WI38 (cell line): ENCODE results near the gene PIAS3.

Source experiments
- H3K4me3 ChIP-seq: 2 replicates; pipeline ENCODE4 v1.5.1; 2011; ENCODE audit warnings: low read depth, mild to moderate bottlenecking, control low read depth, low read length
- CTCF ChIP-seq: IDR thresholded peaks from 2 replicates; pipeline ENCODE4 v1.5.1; 2012; ENCODE audit warnings: low read depth, mild to moderate bottlenecking, control low read depth, low read length

Gene PIAS3

GRCh38 chr1:145858901-145859490 lies at the start of gene PIAS3:
Gene PIAS3 (minus strand): TSS chr1:145859081. CDS start chr1:145858990, 91 bp downstream.
- H3K4me3 ChIP-seq: peak within 1 kb of the TSS; percentile 95
- no peak for TF ChIP-seq CTCF

- no peak for TF ChIP-seq CTCF
- H3K4me3 ChIP-seq: no peak overlapping the region
Observed at GRCh38 chr1:145908653-145909052, 49.8 kb upstream of the PIAS3 start.

GRCh38 chr1:145906954-145907753 lies 48.3 kb upstream of the PIAS3 start:
- TF ChIP-seq CTCF: no peak
- H3K4me3 ChIP-seq: no peak overlapping the region

GRCh38 chr1:145901312-145902021 lies 42.6 kb upstream of the PIAS3 start:
- TF ChIP-seq CTCF: no peak
- no peak overlapping the region for H3K4me3 ChIP-seq

- H3K4me3 ChIP-seq: no peak overlapping the region
- no peak for TF ChIP-seq CTCF
Observed at GRCh38 chr1:145898756-145899155, 39.9 kb upstream of the PIAS3 start.

GRCh38 chr1:145897969-145898368 lies 39.1 kb upstream of the PIAS3 start:
- H3K4me3 ChIP-seq: no peak overlapping the region
- TF ChIP-seq CTCF: no peak

- no peak overlapping the region for H3K4me3 ChIP-seq
- no peak for TF ChIP-seq CTCF
Observed at GRCh38 chr1:145895471-145895870, 36.6 kb upstream of the PIAS3 start.
